HEK293 (cell line): ENCODE data around the gene HTRA2.

ENCODE experiments used
- CTCF ChIA-PET: fragments of 350-600 bp; formaldehyde crosslinking; extraction: SDS; loops from one replicate; lab custom pipeline; 2021; ENCODE audit warnings: antibody characterized with exemption; lab: Yijun Ruan, JAX
- POLR2A ChIA-PET: fragments of 300-600 bp; formaldehyde crosslinking; extraction: SDS; loops from one replicate; lab custom pipeline; 2020; ENCODE audit warnings: antibody characterized with exemption, inconsistent platforms; lab: Yijun Ruan, JAX
- H3K27ac ChIP-seq: fragments of 200-500 bp; sonication (Bioruptor generic); 2 replicates; pipeline ENCODE4 v1.5.1; 2014; ENCODE audit warnings: low read depth, low read length, control low read depth, inconsistent platforms; ENCODE audit errors: extremely low read depth
- H3K36me3 ChIP-seq, 2 experiments: fragments of 200-500 bp in 1 of 2; sonication (Bioruptor generic) in 1 of 2; 1 replicate in 1 of 2; 2 replicates in 1 of 2; pipeline ENCODE4 v1.5.1; 2014 to 2017; ENCODE audit warnings: inconsistent platforms in 2 of 2, low read length in 2 of 2; ENCODE audit not compliant: control insufficient read depth in 2 of 2, insufficient read depth in 1 of 2
- H3K4me1 ChIP-seq: fragments of 200-500 bp; sonication (Bioruptor generic); 2 replicates; pipeline ENCODE4 v1.5.1; 2014; ENCODE audit warnings: mild to moderate bottlenecking, low read length, inconsistent platforms; ENCODE audit not compliant: control insufficient read depth, insufficient read depth
- H3K4me3 ChIP-seq: 2 replicates; pipeline ENCODE4 v1.5.1; 2011; ENCODE audit warnings: low read depth, mild to moderate bottlenecking, control low read depth, low read length, moderate library complexity
- H3K9me3 ChIP-seq: fragments of 200-500 bp; sonication (Bioruptor generic); 2 replicates; pipeline ENCODE4 v1.5.1; 2014; ENCODE audit warnings: low read depth, low read length, inconsistent platforms; ENCODE audit not compliant: control insufficient read depth, insufficient read depth
- FEZF1 ChIP-seq: fragments of 450-650 bp; formaldehyde crosslinking; IDR thresholded peaks from 2 replicates; pipeline ENCODE4 v1.5.1; 2016; ENCODE audit warnings: missing biosample characterization, missing genetic modification characterization
- GLIS1 ChIP-seq: fragments of 450-650 bp; formaldehyde crosslinking; IDR thresholded peaks from 2 replicates; pipeline ENCODE4 v1.5.1; 2016; ENCODE audit warnings: missing biosample characterization, missing genetic modification characterization
- IKZF3 ChIP-seq: fragments of 450-650 bp; IDR thresholded peaks from 2 replicates; pipeline ENCODE4 v1.5.0; 2018; ENCODE audit warnings: missing biosample characterization, mild to moderate bottlenecking, missing genetic modification characterization, moderate library complexity
- MZF1 ChIP-seq: fragments of 450-650 bp; formaldehyde crosslinking; IDR thresholded peaks from 2 replicates; pipeline ENCODE4 v1.5.1; 2017; ENCODE audit warnings: missing biosample characterization, missing genetic modification characterization, borderline replicate concordance
- OVOL3 ChIP-seq: fragments of 450-650 bp; formaldehyde crosslinking; IDR thresholded peaks from 2 replicates; pipeline ENCODE4 v1.5.1; 2016; ENCODE audit warnings: missing biosample characterization, missing genetic modification characterization
- SP3 ChIP-seq: fragments of 450-650 bp; formaldehyde crosslinking; IDR thresholded peaks from 2 replicates; pipeline ENCODE4 v1.5.1; 2016; ENCODE audit warnings: missing biosample characterization, missing genetic modification characterization
- ZBTB8A ChIP-seq: fragments of 450-650 bp; formaldehyde crosslinking; IDR thresholded peaks from 2 replicates; pipeline ENCODE4 v1.5.1; 2016; ENCODE audit warnings: missing biosample characterization, missing genetic modification characterization
- ZNF223 ChIP-seq: fragments of 450-650 bp; formaldehyde crosslinking; IDR thresholded peaks from 2 replicates; pipeline ENCODE4 v1.5.1; 2016; ENCODE audit warnings: missing biosample characterization, missing genetic modification characterization
- ZNF350 ChIP-seq: fragments of 450-650 bp; formaldehyde crosslinking; IDR thresholded peaks from 2 replicates; pipeline ENCODE4 v1.5.0; 2017; ENCODE audit warnings: missing biosample characterization, mild to moderate bottlenecking, missing genetic modification characterization
- ZNF660 ChIP-seq: fragments of 450-650 bp; IDR thresholded peaks from 2 replicates; pipeline ENCODE4 v1.5.1; 2018; ENCODE audit warnings: missing biosample characterization, mild to moderate bottlenecking, missing genetic modification characterization
- ZNF707 ChIP-seq: fragments of 450-650 bp; formaldehyde crosslinking; IDR thresholded peaks from 2 replicates; pipeline ENCODE4 v1.5.1; 2016; ENCODE audit warnings: missing biosample characterization, missing genetic modification characterization
- ZNF747 ChIP-seq: fragments of 450-650 bp; formaldehyde crosslinking; IDR thresholded peaks from 2 replicates; pipeline ENCODE4 v1.5.1; 2016; ENCODE audit warnings: missing biosample characterization, missing genetic modification characterization
- ZXDB ChIP-seq: fragments of 450-650 bp; formaldehyde crosslinking; IDR thresholded peaks from 2 replicates; pipeline ENCODE4 v1.5.1; 2016; ENCODE audit warnings: missing biosample characterization, missing genetic modification characterization
- TF ChIP-seq, protein P1 (sequence below): fragments of 450-650 bp; formaldehyde crosslinking; IDR thresholded peaks from 2 replicates; pipeline ENCODE4 v1.5.1; 2016; ENCODE audit warnings: missing biosample characterization, missing genetic modification characterization
- TF ChIP-seq, protein P2 (sequence below): fragments of 450-650 bp; formaldehyde crosslinking; IDR thresholded peaks from 2 replicates; pipeline ENCODE4 v1.5.1; 2016; ENCODE audit warnings: missing biosample characterization, missing genetic modification characterization
- TF ChIP-seq, protein P3 (sequence below): fragments of 450-650 bp; formaldehyde crosslinking; IDR thresholded peaks from 2 replicates; pipeline ENCODE4 v1.5.0; 2017; ENCODE audit warnings: missing biosample characterization, missing genetic modification characterization, borderline replicate concordance
- TF ChIP-seq, protein P4 (sequence below): fragments of 450-650 bp; formaldehyde crosslinking; optimal IDR thresholded peaks from 2 replicates; pipeline ENCODE3; 2016; ENCODE audit warnings: missing biosample characterization, mild to moderate bottlenecking, missing genetic modification characterization
- TF ChIP-seq, protein P5 (sequence below): fragments of 450-650 bp; formaldehyde crosslinking; IDR thresholded peaks from 2 replicates; pipeline ENCODE4 v1.5.1; 2016; ENCODE audit warnings: missing biosample characterization, missing genetic modification characterization, low read depth
- TF ChIP-seq, protein P6 (sequence below): fragments of 450-650 bp; formaldehyde crosslinking; IDR thresholded peaks from 2 replicates; pipeline ENCODE4 v1.5.1; 2016; ENCODE audit warnings: missing biosample characterization, missing genetic modification characterization, borderline replicate concordance

Gene HTRA2

DNA sequence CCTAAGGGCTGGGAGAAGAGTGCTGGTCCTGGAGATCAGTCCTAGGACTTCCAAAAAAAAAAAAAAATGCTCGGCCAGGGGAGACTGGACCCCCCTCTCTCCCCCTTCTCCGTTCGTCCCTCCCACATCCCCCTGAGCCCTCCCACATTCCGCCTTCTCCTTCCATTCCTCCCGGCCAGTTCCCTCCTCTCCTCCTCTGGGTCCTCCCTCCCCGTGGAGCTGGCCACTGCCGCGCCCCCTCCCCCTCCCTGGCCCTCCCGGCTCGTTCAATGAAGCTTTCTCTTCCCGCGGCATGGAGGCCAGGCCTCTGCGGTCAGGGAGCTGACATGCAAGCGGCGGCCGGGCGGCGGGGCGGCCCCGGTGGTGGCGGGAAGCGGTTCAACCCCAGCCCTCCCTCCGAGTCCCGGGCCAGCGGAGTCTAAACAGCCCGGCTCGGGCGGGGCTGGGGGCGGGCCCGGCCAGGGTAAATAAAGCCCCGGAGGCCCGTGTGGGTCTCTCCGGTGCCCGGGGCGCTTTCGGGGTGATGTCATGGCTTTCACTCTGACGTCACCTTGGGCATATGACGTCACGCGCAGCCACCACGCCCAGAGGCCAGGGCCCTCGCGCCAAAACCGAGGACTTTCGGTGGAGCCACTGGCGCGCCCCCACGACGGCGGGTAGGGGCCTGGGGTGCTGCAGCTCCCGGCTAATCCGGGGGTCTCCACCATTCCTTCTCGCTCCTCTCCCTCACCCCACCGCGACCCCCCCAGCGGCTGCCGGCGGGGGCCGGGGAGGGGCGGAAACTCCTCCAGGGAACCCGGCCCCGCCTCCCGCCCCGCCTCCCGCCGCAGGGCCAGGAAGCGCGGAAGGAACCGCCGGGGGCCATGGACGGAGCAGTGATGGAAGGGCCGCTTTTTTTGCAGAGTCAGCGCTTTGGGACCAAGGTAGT lies 24.4 kb downstream of the HTRA2 start, which contains the start of the genes DOK1 and LOXL3 (continued):
- 0 out of 2 replicates have a peak, but pooled peaks have one; percentile 23 for TF ChIP-seq ZBTB8A (tag by site-specific recombination)
- no peak for TF ChIP-seq MZF1 (tag by site-specific recombination)
- TF ChIP-seq ZNF660 (tag by site-specific recombination), result 0 out of 2 replicates have a peak, but pooled peaks have one; percentile 28
- 0 out of 2 replicates have a peak, but pooled peaks have one; percentile 12 for TF ChIP-seq ZNF223 (tag by site-specific recombination)
- TF ChIP-seq IKZF3 (tag by site-specific recombination), result peak; percentile 52; the same call in 1 of the 2 replicates
- TF ChIP-seq ZXDB (tag by site-specific recombination), result no peak
- peak; percentile 80 for TF ChIP-seq SP3 (tag by site-specific recombination)
- TF ChIP-seq, protein P1, sequence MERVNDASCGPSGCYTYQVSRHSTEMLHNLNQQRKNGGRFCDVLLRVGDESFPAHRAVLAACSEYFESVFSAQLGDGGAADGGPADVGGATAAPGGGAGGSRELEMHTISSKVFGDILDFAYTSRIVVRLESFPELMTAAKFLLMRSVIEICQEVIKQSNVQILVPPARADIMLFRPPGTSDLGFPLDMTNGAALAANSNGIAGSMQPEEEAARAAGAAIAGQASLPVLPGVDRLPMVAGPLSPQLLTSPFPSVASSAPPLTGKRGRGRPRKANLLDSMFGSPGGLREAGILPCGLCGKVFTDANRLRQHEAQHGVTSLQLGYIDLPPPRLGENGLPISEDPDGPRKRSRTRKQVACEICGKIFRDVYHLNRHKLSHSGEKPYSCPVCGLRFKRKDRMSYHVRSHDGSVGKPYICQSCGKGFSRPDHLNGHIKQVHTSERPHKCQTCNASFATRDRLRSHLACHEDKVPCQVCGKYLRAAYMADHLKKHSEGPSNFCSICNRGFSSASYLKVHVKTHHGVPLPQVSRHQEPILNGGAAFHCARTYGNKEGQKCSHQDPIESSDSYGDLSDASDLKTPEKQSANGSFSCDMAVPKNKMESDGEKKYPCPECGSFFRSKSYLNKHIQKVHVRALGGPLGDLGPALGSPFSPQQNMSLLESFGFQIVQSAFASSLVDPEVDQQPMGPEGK (tag by site-specific recombination), result peak; percentile 67
- TF ChIP-seq, protein P2, sequence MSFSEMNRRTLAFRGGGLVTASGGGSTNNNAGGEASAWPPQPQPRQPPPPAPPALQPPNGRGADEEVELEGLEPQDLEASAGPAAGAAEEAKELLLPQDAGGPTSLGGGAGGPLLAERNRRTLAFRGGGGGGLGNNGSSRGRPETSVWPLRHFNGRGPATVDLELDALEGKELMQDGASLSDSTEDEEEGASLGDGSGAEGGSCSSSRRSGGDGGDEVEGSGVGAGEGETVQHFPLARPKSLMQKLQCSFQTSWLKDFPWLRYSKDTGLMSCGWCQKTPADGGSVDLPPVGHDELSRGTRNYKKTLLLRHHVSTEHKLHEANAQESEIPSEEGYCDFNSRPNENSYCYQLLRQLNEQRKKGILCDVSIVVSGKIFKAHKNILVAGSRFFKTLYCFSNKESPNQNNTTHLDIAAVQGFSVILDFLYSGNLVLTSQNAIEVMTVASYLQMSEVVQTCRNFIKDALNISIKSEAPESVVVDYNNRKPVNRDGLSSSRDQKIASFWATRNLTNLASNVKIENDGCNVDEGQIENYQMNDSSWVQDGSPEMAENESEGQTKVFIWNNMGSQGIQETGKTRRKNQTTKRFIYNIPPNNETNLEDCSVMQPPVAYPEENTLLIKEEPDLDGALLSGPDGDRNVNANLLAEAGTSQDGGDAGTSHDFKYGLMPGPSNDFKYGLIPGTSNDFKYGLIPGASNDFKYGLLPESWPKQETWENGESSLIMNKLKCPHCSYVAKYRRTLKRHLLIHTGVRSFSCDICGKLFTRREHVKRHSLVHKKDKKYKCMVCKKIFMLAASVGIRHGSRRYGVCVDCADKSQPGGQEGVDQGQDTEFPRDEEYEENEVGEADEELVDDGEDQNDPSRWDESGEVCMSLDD (tag by site-specific recombination), result peak; percentile 63
- TF ChIP-seq, all 188 proteins: peak for 37

DNA sequence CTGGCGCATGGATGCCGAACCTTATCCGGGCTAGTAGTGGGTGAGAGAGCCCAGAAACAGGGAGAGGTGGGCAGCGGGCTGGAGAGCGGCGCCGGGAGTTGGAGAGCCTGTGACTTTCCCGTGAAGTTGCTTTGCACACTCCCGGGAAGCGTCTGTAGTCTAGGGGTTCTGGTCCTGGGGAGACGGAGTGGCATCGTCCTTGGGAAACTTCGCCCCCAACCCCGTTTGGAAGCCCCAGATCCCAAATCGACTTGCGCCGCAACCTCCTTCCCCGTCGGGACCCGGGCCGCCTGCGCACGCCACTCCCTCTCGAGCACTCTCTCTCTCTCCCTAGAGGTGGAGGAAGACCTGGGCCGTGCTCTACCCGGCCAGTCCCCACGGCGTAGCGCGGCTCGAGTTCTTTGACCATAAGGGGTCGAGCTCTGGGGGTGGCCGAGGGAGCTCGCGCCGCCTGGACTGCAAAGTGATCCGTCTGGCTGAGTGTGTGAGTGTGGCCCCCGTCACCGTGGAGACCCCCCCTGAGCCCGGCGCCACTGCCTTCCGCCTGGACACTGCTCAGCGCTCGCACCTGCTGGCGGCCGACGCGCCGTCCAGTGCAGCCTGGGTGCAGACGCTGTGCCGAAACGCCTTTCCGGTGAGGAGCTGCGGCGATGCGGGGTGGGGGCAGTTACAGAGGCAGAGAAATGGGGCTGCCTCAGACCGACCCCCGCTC lies 25.2 kb downstream of the HTRA2 start:
- peak overlapping the region; percentile 56 for H3K4me3 ChIP-seq
- H3K9me3 ChIP-seq, result no peaks in the 10 kb centered on the region
- H3K4me1 ChIP-seq, result no peaks in the 10 kb centered on the region; the same call in 1 of the 2 replicates
- ChIA-PET POLR2A (no interaction called here), CTCF (no interaction called here)
- peaks cover 0 to 7% of the 10 kb centered on the region in 2 experiments; a peak in 1 of 3 replicates for H3K36me3 ChIP-seq
- H3K27ac ChIP-seq, result no peak overlapping the region; the same call in 1 of the 2 replicates
- TF ChIP-seq ZNF707 (no peak), OVOL3 (no peak), GLIS1 (tag by site-specific recombination) (no peak), ZNF350 (tag by site-specific recombination) (no peak), FEZF1 (no peak), ZNF747 (no peak)
- TF ChIP-seq, protein P3, sequence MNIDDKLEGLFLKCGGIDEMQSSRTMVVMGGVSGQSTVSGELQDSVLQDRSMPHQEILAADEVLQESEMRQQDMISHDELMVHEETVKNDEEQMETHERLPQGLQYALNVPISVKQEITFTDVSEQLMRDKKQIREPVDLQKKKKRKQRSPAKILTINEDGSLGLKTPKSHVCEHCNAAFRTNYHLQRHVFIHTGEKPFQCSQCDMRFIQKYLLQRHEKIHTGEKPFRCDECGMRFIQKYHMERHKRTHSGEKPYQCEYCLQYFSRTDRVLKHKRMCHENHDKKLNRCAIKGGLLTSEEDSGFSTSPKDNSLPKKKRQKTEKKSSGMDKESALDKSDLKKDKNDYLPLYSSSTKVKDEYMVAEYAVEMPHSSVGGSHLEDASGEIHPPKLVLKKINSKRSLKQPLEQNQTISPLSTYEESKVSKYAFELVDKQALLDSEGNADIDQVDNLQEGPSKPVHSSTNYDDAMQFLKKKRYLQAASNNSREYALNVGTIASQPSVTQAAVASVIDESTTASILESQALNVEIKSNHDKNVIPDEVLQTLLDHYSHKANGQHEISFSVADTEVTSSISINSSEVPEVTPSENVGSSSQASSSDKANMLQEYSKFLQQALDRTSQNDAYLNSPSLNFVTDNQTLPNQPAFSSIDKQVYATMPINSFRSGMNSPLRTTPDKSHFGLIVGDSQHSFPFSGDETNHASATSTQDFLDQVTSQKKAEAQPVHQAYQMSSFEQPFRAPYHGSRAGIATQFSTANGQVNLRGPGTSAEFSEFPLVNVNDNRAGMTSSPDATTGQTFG, result no peak
- TF ChIP-seq, protein P4, sequence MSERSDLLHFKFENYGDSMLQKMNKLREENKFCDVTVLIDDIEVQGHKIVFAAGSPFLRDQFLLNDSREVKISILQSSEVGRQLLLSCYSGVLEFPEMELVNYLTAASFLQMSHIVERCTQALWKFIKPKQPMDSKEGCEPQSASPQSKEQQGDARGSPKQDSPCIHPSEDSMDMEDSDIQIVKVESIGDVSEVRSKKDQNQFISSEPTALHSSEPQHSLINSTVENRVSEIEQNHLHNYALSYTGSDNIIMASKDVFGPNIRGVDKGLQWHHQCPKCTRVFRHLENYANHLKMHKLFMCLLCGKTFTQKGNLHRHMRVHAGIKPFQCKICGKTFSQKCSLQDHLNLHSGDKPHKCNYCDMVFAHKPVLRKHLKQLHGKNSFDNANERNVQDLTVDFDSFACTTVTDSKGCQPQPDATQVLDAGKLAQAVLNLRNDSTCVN (tag by site-specific recombination), result no peak
- TF ChIP-seq, protein P5, sequence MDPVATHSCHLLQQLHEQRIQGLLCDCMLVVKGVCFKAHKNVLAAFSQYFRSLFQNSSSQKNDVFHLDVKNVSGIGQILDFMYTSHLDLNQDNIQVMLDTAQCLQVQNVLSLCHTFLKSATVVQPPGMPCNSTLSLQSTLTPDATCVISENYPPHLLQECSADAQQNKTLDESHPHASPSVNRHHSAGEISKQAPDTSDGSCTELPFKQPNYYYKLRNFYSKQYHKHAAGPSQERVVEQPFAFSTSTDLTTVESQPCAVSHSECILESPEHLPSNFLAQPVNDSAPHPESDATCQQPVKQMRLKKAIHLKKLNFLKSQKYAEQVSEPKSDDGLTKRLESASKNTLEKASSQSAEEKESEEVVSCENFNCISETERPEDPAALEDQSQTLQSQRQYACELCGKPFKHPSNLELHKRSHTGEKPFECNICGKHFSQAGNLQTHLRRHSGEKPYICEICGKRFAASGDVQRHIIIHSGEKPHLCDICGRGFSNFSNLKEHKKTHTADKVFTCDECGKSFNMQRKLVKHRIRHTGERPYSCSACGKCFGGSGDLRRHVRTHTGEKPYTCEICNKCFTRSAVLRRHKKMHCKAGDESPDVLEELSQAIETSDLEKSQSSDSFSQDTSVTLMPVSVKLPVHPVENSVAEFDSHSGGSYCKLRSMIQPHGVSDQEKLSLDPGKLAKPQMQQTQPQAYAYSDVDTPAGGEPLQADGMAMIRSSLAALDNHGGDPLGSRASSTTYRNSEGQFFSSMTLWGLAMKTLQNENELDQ (tag by site-specific recombination), result no peak
- TF ChIP-seq, protein P6, sequence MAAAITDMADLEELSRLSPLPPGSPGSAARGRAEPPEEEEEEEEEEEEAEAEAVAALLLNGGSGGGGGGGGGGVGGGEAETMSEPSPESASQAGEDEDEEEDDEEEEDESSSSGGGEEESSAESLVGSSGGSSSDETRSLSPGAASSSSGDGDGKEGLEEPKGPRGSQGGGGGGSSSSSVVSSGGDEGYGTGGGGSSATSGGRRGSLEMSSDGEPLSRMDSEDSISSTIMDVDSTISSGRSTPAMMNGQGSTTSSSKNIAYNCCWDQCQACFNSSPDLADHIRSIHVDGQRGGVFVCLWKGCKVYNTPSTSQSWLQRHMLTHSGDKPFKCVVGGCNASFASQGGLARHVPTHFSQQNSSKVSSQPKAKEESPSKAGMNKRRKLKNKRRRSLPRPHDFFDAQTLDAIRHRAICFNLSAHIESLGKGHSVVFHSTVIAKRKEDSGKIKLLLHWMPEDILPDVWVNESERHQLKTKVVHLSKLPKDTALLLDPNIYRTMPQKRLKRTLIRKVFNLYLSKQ (tag by site-specific recombination), result no peak
